ENCODE results near the gene DARS1.

The DARS1 gene

DNA sequence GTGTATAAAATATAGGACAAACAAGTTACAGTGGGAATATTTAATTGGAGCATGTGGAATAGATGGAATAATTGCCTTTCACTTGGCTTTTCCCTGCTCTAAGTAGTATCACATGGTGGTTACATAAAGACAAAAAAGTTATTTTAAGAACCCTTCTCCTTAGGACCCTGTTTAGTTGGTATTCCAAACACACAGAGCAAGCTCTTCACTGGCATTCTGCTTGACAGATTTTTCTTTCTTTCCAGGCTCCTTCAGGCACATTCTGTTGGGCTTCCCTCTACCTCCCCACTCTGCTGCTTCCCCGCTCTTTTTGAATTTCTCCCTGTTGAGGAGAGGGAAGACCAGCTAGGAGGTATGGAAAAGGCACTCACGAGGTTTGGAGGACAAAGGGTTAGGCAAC is 29.0 kb upstream of the DARS1 start:
- no peak for DNase-seq

DNA sequence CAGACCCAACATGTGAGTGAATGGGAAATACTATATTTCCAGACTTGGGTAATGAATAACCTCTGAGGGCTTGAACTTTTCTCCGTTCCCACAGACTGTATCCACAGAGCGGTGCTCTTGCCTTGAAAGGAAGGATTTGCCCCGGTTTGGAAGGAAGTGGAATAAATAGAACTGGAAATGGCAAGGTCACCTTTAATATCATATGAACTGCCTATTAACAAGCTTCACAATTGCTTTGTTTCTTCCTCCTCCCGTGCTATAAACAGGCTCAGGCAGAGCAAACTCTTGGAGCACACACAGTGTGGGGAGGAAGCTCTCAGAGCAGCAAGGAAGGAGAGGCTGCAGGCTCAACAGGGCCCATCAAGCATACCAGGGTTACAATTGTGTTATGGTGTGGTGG is 28.5 kb upstream of the DARS1 start:
- no peak for DNase-seq

DNA sequence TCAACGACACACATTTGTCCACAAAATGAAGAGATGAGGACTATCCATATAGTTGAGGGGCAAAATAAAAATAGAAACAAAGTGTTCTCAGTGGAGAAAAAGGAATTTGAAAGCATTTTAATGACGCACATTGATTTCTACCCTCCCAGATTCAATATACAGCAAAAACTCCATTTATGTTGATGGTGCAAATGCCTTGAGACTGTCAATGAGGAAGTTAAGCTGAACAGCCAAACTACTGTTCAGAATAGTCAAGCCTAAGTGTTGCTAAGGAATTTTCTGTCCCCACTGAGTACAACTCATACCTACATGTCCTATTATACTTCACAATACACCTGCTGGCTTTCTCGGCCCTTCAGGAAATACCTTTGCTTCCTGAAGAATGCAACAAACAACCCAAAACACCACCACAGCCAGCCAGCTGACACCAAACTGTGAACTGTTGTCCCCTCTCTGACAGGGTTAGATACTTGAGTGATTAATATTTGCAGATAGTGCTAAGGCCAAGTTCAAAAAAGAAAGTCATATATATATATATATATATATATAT is 27.8 kb upstream of the DARS1 start:
- DNase-seq: no peak

DNA sequence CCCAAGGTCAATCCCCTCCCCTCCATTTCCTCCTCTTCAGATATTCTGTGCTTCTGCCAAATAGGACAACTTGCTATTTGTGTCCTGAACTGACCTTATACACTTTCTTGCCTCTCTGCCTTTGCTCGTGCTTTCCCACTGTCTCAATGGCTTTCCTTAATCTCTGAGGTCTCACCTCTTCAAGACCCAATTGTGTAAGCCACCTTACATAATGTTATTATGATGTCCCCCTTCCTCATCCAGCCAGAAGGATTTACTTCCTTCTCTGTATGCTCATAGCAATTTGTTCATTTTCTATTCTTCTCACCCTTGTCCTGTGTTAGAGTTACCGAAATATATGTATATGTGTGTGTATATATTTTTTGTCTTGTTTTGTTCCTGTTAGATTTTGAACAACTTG is 26.9 kb upstream of the DARS1 start:
- DNase-seq: no peak

DNA sequence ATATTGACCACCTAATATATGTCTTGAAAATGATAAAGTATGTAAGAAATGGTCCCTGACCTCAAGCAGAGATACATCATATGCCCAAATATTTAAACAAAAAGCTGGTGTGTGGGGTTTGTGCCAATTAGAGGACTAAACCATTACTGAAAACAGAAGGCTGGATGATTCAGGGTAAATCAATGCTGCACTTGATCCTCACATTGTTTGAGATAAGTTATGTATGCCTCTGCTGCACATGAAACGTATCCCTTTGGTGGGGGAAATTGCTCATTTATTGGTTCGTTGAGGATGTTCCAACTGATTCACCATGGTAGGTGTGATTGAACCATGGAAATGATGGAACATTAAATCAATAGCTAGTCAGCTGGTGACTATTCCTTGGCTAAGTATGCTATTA is 24.7 kb upstream of the DARS1 start:
- no peak for DNase-seq

DNA sequence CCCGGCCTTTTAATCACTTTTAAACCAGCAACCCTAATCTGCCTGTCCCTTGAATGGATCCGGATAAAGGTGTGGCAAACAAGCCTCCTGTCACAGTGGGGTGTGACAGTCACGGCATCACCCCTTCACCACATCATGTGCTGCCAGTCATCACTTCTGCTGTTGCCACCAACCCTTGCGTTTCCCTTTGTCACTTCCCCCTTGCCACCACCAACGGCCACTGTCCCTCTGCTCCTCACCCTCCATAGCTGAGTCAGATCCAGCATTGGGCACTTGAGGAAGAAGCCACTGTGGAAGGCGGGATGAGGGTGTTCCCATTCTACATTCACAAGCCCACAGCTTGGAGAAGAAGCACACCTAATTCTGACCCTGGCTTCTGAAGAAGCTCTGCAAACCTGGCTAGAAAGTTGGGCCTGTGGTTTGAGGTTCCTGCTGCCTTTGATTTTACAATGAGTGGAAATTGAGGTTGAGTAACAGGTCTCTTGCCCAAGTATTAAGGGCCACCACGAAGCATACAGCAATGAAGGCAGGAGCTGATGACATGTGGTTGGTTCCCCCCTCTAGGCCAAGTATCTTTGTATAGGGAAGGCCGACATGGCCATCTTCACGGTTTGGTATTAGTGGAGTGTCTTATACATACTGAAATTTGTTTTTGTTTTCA is 22.9 kb upstream of the DARS1 start:
- DNase-seq: no peak

DNA sequence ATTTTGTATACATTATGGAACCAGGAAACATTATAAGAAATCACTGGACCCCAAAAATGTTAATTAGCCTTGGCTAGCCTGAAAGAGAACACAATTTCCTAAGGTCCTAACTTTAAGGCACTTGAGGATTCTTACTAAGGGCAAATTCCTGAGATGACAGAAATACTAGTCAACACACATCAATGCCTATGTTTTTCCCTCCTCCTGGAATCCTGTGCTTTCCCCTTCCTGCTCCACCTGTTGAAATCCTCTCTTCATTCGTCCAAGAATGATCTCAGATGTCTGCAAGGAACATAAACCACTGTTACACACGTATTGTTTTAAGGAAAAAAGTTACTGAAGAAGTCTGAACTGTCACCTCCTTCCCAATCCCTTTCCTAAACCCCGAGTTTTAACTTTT is 21.2 kb upstream of the DARS1 start:
- no peak for DNase-seq

DNA sequence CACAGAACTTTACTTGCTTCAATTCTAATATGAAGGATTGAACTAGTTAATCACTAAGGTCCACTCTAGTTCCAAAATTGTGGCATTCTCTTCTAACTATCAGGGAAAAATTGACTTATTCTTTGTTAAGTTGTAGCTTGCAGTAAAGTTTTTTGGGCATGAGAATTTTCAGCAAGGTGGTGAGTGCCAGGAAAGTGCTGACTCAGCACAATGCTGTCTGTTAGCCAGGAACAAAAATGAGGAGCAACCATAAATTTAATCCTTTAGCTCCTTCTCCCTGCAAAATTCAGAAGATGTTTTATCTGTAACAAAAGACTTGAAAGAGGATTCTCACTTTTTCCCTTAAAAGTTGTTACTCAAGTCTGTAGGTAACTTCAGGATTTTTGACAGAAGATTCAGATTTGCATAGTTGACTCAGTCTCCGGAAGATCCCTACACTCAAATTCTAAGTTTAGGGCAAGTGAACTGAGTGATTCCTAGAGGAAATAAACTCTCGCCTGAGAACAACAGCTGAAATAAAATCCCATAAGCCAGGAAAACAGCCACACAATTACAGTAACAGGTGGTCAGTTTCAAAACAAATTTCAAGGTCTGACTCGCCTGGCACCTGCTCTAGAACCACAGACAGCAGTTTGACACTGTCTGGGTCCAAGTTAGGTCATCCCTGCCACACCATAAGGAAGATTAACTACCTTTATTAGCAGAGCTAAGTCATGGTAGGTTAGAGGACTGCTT is 20.2 kb upstream of the DARS1 start:
- DNase-seq: no peak

DNA sequence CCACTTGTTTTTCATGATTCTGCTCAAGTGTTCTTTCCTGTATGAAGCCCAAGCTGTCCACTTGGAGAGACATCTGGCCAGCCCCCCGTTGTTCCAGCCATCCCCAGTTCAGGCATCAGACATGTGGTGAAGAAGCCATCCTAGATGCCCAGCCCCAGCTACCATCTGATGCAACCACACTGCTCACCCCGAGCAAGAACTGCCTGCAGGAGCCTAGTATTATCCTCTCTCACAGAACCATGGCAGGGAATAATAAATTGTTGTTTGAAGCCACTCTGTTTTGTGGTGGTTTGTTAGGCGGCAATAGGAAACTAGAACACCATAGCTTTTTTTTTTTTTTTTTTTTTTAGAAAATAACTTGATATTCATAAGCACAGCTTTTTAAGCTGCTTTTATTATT is 19.5 kb upstream of the DARS1 start:
- no peak for DNase-seq

DNA sequence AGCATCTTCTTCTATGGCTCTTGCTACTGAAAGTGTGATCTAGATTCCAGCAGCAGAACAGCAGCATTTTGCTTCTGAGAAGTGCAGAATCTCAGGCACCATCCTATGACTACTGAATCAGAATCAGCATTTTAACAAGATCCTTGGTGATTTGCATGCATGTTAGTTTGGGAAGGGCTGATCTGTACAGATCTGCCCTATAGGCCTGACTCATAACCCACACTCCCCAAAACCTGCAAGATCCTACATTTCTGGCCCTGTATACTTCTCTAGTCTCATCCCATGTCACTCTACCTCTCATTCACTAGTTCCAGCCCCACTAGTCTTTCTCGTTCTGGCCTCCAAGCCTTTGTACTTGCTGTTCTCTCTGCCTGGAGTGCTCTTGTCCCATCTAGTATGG is 15.7 kb upstream of the DARS1 start:
- no peak for DNase-seq

DNA sequence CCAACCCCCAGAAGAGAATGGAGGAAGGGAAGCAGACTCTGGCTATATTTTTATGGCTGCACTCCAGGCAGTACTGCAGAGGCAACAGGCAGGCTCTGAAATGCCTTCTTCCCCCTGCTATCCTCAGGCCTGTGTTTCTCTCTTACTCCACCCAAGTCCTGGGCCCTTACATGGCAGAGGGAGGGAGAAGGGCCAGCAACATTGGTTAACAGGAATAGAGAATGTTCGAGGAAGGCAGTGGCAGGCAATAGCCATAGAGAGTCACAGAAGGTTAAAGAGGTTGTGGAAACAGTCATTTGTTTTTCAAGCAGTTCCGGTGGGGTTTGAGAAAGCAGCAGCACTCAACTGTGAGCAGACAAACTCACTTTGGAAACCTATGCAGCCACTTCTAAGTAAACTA is 15.1 kb upstream of the DARS1 start:
- no peak for DNase-seq

DNA sequence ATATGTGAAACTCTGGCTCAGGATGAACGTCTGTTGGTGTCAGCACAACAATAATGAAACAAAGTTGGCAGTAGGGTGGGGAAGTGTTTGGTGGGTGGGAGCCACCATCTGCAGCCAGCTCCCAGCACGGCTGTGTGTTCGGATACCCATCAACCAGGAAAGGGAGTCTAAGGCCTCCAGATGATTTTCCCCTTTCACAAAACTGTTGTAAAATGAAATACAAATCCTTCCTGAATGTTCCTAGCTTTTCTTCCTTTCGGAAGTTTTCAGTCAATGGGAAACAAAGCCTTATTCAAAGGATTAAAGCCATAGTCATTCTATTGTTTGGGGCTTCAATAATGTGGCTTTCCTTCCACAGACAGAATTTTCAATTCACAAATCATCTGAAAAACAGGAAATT is 14.5 kb upstream of the DARS1 start:
- DNase-seq: no peak

DNA sequence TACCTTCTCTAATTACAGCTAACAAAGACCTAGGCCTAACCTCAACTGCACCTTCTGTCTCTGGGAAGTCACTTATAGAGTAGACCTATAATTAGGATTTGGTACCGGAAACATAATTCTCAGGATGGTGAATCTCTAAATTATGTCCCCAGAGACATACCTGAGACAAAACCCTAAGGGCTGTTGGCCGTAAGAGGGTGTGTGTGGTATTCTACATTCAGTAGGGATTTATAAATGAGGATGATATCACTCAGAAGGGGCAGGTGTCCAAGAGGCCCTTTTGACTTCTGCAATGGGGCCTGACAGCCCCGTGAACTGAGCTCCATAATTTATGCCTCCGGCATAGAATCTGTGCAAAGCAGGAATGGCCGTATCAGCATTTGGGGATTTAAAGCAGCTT is 13.5 kb upstream of the DARS1 start:
- no peak for DNase-seq

DNA sequence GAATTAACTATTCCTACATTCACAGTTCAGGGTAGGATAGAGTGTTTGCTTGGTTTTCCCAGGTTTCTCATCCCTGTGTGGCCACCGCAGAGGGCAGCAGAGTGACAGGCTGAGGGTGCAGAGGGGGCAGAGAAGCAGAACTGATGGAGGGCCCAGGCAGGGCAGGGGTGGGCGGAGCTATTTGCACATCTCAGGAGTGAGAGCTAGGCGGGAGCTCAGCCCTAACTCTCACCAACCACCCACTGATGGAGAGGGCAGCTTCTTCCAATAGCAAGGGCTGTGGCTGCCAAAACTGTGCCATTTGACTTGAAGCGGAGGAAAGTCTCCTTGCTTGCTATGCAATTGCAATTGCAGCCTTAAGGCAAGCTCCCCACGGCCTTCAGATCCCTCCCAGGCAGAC is 12.0 kb upstream of the DARS1 start:
- no peak for DNase-seq

DNA sequence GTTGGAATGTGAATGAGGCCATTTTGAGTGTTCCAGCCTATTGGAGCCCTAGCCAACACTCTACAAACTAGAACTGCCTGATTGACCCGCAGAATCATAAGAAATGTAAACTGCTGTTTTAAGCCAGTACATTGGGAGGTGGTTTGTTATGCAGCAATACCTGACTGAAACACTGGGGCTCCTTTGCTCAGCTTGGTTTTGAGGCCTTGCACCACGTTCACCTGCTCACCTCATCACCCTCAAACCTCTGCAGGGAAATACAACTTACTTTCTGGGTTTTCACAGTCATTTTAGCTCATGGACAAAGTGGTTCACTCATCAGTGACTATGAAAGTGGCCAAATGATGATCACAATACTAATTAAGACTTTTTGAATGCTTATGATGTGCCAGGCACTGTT is 10.9 kb upstream of the DARS1 start:
- no peak for DNase-seq

DNA sequence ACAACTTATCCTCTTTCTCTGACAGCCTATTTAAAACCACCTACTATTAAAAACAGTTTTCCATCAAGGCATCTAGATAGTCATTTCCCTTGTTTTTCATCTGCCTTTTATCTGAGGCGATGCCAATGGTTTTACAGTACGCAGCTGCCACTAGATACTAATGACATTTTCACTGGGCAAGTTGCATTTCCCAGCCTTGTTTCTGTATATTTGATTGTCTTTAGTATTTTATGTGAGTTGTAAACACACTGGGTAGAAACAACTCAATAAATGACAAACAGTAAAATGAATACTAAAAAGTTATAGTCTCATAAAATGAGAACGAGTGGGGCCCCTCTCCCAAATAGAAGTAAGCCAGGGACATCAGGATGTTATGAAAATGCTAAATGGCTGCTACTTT is 8.9 kb upstream of the DARS1 start:
- DNase-seq: no peak

DNA sequence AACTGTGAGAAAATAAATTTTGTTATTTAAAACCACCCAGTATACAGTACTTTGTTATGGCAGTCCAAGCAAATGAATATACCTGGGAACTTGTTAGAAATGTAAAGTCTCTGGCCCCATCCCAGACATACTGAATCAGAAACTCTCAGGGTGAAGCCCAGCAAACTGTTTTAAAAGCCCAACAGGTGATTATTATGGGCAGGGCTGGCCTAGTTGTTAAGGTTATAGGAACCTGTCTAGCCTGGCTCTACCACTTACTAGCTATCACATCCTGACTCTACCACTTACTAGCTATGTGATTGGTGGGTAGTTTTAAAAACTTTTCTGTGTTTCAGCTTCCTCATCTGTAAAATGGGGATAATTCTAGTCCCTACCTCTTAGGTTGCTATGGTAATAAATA is 8.0 kb upstream of the DARS1 start:
- no peak for DNase-seq

DNA sequence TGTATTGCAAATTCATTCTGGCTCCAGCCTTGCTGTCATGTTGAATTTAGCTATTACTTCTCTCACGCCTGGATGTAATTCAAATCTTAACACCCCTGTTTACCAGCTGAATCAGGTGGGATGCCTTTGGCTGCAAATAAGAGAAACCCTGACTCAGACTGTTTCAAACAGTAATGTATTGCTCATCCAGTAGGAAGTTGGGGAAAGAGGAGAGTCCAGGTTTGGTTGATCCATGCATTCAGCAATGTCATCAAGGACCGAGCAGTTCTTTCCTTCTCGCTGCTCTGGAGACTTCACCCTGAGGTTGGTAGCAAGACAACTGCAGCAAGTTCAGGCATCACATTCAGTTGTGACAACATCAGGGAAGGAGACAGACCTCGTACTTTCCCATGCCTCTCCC is 6.4 kb upstream of the DARS1 start:
- no peak for DNase-seq

DNA sequence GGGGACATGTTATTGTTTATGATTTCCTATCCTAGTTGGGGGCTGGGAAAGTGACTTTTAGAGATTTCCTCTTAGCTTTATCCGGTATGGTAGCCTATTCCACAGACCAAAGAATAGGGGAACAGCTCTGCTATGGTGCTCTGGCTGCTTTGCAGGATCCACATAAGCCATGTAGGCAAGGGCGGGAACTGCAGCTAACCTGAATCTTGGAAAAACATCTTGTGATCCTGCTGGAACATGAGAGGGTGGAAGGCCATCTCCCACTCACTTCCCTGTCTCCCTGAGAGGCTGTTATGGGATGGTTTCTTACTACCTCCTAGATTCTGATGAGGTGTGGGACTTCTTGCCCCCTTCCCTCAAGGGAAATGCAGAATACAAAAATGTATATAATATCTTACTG is 2.0 kb upstream of the DARS1 start:
- no peak for DNase-seq

DNA sequence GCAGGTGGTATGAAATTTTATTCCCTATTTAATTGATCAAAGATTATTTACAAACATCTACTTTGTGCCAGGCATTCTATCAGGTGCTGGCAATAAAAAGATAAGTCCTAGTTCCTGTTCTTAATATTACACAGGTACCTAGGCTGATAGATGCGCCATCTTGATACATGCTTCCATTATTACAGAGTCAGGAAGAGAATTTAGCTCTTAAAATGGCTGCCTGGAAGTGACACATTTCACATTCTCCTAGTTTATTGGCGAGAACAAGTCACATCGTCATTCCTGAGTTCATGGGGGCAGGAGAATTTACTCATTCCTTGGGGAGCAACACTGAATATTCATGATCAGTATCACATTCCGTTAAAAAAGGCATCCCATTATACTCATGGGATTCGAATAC is 1.1 kb upstream of the DARS1 start:
- no peak for DNase-seq

DNA sequence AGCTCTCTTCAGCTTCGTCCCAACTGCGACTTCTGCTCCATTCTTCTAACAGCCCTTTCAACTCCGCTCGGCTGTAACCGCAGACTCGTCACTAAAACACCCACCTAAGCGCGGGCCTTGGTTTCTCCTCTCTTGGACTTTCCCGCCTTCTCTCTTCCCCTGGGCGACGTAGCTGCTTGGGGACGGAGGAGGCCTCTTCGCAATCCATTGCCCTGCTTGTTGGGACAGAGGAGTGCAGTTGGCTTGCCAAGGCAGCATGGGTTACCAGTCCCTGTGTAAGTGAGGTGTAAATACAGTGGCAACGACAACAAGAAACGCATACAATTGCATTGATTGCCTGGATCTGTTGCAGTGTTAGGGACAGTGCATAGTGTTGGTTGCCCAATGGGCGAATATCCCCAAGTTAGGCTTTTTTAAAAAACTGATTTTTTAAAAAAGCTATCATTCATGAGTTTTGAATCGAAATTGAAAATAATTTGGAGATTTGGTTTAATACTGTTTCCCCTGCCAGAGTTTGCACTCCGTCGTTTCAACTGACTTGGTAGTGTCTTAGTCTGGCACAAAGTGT is 484 bp upstream of the DARS1 start:
- DNase-seq: no peak

DNA sequence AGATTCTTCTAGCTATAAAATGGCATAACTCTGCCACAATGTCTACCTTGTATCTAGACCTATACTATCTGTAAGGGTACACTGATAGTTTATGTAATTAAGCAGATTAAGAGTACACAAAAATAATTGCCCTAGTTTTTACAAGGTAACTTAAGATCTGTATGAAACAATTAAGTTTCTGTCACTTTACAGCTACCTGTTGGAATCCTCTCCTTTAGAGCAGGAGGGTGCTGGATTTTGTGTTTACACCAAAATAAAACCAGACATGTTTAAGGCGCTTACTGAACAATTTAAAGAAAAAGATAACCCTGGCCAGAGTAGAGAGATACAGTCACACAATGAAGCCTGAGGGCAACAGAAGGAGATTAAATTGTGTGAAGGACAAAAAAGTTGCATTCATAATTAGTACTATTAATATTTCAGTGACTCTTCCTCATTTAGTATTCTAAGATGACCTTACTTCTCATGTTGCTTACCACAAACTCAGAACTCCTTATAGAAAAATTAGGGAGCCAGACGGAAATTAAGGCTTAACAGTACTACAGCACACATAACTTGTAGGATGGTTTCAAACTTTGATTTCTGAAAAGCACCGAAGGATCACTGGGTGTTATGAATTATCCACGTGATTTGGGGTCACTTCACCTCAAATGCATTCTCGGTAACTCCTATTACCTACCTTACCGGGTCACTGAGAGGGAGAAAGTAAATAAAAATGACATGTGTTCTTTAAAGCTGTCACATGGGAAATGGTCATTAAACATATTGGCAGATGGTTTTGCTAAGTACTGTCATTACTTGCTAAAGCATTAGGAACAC is 1.0 kb downstream of the DARS1 start:
- DNase-seq: no peak

DNA sequence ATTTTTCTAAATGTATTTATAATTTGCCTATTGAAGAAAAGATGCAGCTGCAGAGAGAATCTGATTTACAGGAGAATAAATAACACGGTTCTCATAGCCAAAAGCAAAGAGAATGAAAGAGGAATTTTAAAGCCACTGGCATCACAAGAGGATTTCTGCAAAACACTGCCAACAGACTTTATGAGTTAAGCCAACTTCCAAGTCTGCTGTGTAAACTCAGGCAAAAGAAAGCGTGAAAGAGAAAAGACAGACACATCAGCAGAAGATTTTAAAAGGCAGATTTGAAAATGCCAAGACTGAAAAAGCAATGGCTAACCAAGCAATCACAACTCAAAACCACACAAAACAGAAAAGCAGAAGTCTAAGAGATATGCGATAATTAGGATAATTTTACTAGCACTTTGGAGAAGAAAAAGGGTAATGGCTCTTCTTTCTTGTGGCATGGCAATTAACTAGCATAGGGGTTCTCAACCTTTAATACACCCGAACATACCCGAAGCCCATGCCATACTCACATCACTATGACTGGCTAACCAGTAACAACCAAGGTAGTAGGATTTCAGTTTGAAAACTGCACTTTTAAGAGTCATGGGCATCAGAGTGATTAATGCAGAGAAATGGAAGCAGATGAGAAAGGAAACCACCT is 4.9 kb downstream of the DARS1 start:
- no peak for DNase-seq
